ENCODE results near the gene UNKL.

Gene UNKL, protein sequence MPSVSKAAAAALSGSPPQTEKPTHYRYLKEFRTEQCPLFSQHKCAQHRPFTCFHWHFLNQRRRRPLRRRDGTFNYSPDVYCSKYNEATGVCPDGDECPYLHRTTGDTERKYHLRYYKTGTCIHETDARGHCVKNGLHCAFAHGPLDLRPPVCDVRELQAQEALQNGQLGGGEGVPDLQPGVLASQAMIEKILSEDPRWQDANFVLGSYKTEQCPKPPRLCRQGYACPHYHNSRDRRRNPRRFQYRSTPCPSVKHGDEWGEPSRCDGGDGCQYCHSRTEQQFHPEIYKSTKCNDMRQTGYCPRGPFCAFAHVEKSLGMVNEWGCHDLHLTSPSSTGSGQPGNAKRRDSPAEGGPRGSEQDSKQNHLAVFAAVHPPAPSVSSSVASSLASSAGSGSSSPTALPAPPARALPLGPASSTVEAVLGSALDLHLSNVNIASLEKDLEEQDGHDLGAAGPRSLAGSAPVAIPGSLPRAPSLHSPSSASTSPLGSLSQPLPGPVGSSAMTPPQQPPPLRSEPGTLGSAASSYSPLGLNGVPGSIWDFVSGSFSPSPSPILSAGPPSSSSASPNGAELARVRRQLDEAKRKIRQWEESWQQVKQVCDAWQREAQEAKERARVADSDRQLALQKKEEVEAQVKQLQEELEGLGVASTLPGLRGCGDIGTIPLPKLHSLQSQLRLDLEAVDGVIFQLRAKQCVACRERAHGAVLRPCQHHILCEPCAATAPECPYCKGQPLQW

DNA sequence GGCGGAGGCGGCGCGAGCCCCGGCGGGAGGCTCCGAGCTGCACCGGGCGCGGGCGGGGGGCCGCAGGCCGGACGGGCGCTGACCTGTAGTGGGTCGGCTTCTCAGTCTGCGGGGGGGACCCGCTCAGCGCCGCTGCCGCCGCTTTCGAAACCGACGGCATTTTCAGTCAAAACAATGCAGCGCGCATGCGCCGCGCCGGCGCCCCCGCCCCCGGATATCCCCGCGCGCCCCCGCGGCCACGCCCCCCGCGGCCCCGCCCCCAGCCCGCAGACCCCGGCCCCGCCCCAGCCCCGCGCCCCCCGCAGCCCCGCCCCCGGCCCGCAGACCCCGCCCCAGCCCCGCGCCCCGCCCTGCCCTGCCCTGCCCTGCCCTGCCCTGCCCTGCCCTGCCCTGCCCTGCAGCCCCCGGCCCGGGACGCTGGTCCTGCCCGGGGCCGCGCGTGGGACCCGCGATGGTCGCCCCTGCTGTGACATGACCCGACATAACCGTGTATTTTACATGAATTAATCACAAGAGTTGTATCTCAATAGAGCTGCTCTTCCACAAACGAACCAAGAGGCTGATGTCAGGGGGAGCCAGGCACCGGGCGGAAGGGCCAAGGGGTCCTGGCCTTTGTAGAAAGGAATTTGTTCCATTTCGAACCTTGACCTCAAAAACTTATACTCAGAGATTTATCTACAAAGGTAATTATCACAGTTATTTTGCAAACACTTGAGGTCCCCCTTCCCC is at the start of gene UNKL:
Gene UNKL (minus strand): TSS at position 173 of the 729 bp plus-strand sequence. CDS start 13 bp downstream, at position 160.
- DNase-seq (ENCODE audit: low read depth), result peak; percentile 88
- H3K4me3 ChIP-seq (ENCODE audit: low read length), result peak within 1 kb of the TSS; percentile 88
- no peaks in the 10 kb centered on the region for H3K27me3 ChIP-seq (replicated peaks; ENCODE audit: control insufficient read depth, insufficient read depth, low read length)

DNA sequence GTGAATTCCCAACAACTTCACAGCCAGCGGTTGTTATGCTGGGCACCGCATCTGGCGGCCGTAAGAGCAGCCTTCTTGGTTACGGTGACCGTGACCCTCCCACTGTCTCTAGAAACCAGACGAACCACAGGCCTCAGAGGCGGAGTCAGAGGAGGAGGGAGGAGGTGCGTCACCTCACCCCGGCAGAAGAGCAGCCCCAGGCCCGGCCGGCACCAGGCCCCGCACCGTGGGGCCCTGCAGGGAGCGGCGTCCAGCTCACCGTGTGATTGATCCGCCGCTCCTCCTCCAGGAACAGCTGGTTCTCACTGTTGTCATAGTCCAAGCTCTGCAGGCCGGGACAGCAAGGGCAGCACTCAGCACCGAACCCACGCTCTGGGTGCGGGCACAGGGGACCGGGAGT is 46.6 kb upstream of the UNKL start:
- H3K27me3 ChIP-seq (replicated peaks; ENCODE audit: control insufficient read depth, insufficient read depth, low read length), result no peaks in the 10 kb centered on the region
- H3K4me1 ChIP-seq (ENCODE audit: control insufficient read depth, insufficient read depth, low read length), result no peaks in the 10 kb centered on the region
- H3K9ac ChIP-seq (ENCODE audit: low read length), result no peak overlapping the region
- H3K4me3 ChIP-seq (ENCODE audit: low read length), result no peak overlapping the region
- DNase-seq (ENCODE audit: low read depth), result no peak
- peaks cover 50% of the 10 kb centered on the region for H3K36me3 ChIP-seq (ENCODE audit: control insufficient read depth, insufficient read depth, low read length, severe bottlenecking)
- H3K9me3 ChIP-seq (ENCODE audit: control insufficient read depth, low read length), result no peaks in the 10 kb centered on the region

More for the DNA sequence above, at the start of gene UNKL:
- H3K36me3 ChIP-seq (ENCODE audit: control insufficient read depth, insufficient read depth, low read length, severe bottlenecking), result peaks cover 5% of the 10 kb centered on the region
- peak within 1 kb of the TSS; percentile 92 for H3K9ac ChIP-seq (ENCODE audit: low read length)
- H3K9me3 ChIP-seq (ENCODE audit: control insufficient read depth, low read length), result no peaks in the 10 kb centered on the region
- peaks cover 11% of the 10 kb centered on the region for H3K4me1 ChIP-seq (ENCODE audit: control insufficient read depth, insufficient read depth, low read length)

DNA sequence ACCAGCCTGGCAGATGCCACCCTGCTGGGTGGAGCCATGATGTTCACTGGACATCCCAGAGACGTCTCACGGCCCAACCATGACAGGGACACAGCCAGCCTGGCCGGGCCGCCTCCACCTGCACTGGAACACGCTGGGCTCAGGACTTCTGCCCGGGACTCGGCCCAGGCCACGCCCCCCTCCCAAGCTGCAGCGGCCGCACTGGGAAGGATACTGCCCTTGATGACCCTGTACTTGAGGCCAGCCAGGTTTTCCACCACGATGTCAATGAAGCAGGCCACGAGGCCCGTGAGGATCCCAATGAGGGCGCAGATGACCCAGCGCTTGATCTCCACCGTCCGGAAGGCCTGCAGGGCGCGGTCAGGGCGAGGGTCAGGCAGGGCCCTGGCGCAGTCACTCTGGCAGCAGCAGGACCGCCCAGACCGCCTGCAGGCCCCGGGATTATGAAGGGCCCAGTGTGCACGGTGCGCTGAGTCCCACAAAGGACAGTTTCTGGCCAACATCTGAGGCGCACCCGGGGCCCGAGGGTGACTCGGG is 46.2 kb upstream of the UNKL start:
- H3K4me3 ChIP-seq (ENCODE audit: low read length), result no peak overlapping the region
- H3K27me3 ChIP-seq (replicated peaks; ENCODE audit: control insufficient read depth, insufficient read depth, low read length), result no peaks in the 10 kb centered on the region
- H3K9me3 ChIP-seq (ENCODE audit: control insufficient read depth, low read length), result no peaks in the 10 kb centered on the region
- no peak for DNase-seq (ENCODE audit: low read depth)
- no peak overlapping the region for H3K9ac ChIP-seq (ENCODE audit: low read length)
- H3K4me1 ChIP-seq (ENCODE audit: control insufficient read depth, insufficient read depth, low read length), result no peaks in the 10 kb centered on the region
- H3K36me3 ChIP-seq (ENCODE audit: control insufficient read depth, insufficient read depth, low read length, severe bottlenecking), result peaks cover 55% of the 10 kb centered on the region

DNA sequence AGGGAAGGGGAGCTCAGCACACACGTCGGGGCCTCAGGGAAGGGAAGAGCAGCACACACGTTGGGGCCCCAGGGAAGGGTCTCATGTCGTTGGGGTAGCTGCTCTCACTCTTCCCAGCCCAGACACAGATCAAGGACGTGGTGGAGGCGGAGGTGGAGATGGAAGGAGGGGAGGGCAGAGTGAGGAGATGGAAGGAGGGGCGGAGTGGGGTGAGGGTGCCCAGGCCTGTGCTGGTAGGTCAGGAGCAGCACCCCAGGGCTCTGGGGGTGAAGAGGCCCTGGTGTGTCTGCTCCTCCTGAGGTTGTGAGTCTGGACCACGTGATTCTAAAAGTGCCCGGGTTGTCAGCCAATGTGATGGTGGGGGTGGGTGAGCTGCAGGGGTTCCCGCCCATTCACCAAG is 45.5 kb upstream of the UNKL start:
- no peaks in the 10 kb centered on the region for H3K27me3 ChIP-seq (replicated peaks; ENCODE audit: control insufficient read depth, insufficient read depth, low read length)
- H3K36me3 ChIP-seq (ENCODE audit: control insufficient read depth, insufficient read depth, low read length, severe bottlenecking), result peaks cover 61% of the 10 kb centered on the region
- no peak overlapping the region for H3K4me3 ChIP-seq (ENCODE audit: low read length)
- H3K9me3 ChIP-seq (ENCODE audit: control insufficient read depth, low read length), result no peaks in the 10 kb centered on the region
- DNase-seq (ENCODE audit: low read depth), result no peak
- no peaks in the 10 kb centered on the region for H3K4me1 ChIP-seq (ENCODE audit: control insufficient read depth, insufficient read depth, low read length)
- no peak overlapping the region for H3K9ac ChIP-seq (ENCODE audit: low read length)

DNA sequence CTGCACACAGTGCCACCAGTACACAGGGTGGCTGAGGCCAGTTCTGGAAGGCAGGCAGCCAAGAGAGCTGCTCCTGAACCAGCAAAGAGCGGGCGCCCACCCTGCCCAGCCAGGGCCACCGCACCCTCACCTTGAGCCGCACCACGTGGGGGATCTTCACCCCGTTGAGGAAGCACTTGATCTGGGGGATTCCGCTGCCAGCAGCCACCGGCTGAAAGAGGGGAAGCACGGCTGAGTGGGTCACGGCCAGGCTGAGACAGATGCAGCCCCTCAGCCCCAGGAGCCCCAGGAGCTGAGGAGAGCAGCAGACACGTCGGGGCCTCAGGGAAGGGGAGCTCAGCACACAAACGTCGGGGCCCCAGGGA is 44.5 kb upstream of the UNKL start:
- Histone ChIP-seq H3K9me3 (ENCODE audit: control insufficient read depth, low read length) (no peaks in the 10 kb centered on the region), H3K4me1 (ENCODE audit: control insufficient read depth, insufficient read depth, low read length) (no peaks in the 10 kb centered on the region), H3K36me3 (ENCODE audit: control insufficient read depth, insufficient read depth, low read length, severe bottlenecking) (peaks cover 67% of the 10 kb centered on the region), H3K27me3 (replicated peaks; ENCODE audit: control insufficient read depth, insufficient read depth, low read length) (no peaks in the 10 kb centered on the region), H3K4me3 (ENCODE audit: low read length) (no peak overlapping the region), H3K9ac (ENCODE audit: low read length) (no peak overlapping the region)
- no peak for DNase-seq (ENCODE audit: low read depth)

DNA sequence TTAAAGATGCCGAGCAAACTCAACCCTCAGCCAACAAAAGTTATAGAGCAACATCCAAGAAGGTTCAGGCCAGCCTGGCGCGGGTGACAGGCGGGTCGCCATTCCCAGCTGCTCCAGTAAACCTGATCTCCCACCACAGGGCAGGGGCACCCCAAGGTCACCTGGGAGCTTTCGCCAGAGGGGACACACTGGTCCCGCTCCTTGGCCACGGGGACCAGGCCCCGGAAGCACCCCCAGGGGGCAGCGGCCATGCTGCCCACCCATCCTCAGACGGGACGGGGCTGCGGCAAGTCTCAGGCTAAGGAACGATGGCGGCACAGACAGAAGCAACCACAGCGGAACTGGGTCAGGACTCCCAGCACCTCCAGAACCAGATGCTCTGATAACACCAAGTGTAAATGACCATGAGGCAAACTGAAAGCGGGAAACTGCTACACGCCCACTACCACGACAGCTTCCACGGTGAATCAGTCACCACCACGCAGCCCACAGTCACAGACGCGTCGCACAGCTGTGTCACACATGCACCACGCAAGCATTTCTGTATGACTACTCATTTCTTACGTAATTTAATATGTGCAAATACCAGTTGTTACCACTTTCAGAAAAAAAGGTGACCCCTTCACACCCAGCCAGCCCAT is 44.0 kb upstream of the UNKL start:
- Histone ChIP-seq H3K27me3 (replicated peaks; ENCODE audit: control insufficient read depth, insufficient read depth, low read length) (no peaks in the 10 kb centered on the region), H3K4me1 (ENCODE audit: control insufficient read depth, insufficient read depth, low read length) (no peaks in the 10 kb centered on the region), H3K36me3 (ENCODE audit: control insufficient read depth, insufficient read depth, low read length, severe bottlenecking) (peaks cover 68% of the 10 kb centered on the region), H3K9ac (ENCODE audit: low read length) (no peak overlapping the region), H3K4me3 (ENCODE audit: low read length) (no peak overlapping the region), H3K9me3 (ENCODE audit: control insufficient read depth, low read length) (no peaks in the 10 kb centered on the region)
- no peak for DNase-seq (ENCODE audit: low read depth)

DNA sequence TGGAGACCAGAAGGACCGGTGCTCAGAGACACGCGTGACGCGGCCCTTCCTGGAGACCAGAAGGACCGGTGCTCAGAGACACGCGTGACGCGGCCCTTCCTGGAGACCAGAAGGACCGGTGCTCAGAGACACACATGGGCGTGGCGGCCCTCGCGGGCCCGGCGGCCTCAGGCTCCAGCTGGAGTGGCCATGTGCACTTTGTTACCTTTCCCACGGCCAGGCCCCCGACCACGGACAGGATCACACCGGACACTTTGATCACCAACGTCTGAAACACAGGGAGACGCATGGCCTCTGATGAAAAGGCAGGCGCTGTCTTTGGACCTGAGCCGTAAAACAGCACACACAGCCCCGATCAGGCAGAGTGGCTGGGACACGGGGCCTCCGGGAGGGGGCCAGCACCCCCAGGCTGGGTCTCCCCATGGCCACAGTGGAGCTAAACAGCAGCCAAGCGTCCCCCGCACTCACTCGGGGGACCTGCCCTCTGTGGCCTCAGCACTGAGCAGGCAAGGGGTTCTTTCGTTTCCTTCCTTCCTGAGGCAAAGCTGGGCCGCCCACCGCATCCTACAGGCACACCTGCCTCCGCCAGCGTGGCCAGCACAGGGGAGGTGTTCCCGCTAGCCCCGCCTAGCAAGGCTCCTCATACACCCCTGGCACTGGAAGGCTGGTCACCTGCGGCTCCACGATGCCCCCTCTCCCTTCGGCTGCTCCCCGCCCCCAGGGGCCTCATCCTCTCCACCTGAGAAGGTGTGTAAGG is 43.2 kb upstream of the UNKL start:
- no peak for DNase-seq (ENCODE audit: low read depth)
- Histone ChIP-seq H3K27me3 (replicated peaks; ENCODE audit: control insufficient read depth, insufficient read depth, low read length) (no peaks in the 10 kb centered on the region), H3K9ac (ENCODE audit: low read length) (no peak overlapping the region), H3K36me3 (ENCODE audit: control insufficient read depth, insufficient read depth, low read length, severe bottlenecking) (peaks cover 66% of the 10 kb centered on the region), H3K4me3 (ENCODE audit: low read length) (no peak overlapping the region), H3K4me1 (ENCODE audit: control insufficient read depth, insufficient read depth, low read length) (no peaks in the 10 kb centered on the region), H3K9me3 (ENCODE audit: control insufficient read depth, low read length) (no peaks in the 10 kb centered on the region)

DNA sequence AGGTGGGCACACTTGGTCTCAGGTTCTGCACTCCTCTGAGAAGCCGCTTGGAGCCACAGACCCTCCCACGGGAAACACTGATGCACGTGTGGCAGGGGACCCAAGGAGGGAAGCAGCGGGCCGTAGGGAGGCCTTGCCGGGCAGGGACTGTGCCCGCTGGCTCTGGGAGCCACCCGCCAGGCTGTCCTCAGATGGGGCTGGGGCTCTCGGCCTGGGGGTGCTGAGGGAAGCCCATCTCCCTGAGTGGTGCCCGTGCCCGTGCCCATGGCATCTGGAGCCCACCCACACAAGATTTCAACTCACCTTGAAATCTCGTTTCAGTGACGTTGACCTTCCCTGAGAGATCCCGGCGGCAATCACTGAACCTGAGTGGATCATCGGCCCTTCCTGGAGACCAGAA is 42.4 kb upstream of the UNKL start:
- H3K9ac ChIP-seq (ENCODE audit: low read length), result no peak overlapping the region
- DNase-seq (ENCODE audit: low read depth), result no peak
- peaks cover 72% of the 10 kb centered on the region for H3K36me3 ChIP-seq (ENCODE audit: control insufficient read depth, insufficient read depth, low read length, severe bottlenecking)
- no peaks in the 10 kb centered on the region for H3K4me1 ChIP-seq (ENCODE audit: control insufficient read depth, insufficient read depth, low read length)
- H3K4me3 ChIP-seq (ENCODE audit: low read length), result no peak overlapping the region
- H3K9me3 ChIP-seq (ENCODE audit: control insufficient read depth, low read length), result no peaks in the 10 kb centered on the region
- no peaks in the 10 kb centered on the region for H3K27me3 ChIP-seq (replicated peaks; ENCODE audit: control insufficient read depth, insufficient read depth, low read length)

DNA sequence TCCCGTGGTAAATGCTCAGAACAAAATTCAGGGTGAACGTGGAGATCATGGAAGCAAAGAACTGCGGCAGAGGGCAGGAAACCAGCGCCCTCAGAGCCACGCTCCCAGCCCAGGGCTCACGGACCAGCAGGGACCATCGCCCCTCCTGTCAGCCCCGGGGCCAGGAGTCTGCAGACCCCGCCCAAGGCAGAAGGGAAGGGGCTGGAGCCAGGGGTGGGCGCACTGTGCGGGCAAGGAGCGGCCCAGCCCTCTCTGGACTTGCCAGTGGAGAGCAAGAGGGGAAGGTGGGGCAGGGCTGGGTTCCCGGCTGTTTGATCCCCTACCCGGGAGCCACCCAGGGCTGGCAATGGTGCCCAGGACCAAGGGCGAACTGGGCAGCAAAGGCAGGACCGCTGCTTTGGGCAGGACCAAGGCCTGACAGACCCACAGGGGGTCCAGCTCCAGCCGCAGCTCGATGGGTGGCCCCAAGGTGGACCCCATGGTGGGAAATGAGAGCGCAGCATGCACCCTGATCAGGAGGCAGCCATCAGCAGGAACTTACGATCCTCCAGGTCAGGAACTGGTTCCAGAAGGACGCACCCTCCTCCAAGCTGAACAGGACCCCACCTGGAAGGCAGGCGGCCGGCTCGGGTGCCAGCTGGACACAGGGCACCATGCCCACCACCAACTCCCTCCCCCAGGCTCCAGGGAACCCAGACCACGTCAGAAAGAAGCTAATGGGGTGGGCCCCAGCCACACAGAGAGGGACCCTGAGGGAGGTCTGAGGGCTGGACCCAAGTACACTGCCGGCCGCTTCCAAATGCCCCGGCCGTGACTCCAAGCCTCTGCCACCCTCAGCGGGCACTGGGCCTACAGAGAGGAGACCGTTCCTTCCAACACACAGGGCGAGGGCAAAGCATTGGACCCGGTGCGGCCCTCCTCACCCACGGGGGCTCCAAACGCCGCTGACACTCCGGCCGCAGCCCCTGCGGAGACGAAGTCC is 41.0 kb upstream of the UNKL start:
- peaks cover 73% of the 10 kb centered on the region for H3K36me3 ChIP-seq (ENCODE audit: control insufficient read depth, insufficient read depth, low read length, severe bottlenecking)
- H3K4me1 ChIP-seq (ENCODE audit: control insufficient read depth, insufficient read depth, low read length), result no peaks in the 10 kb centered on the region
- H3K9ac ChIP-seq (ENCODE audit: low read length), result no peak overlapping the region
- no peak overlapping the region for H3K4me3 ChIP-seq (ENCODE audit: low read length)
- no peaks in the 10 kb centered on the region for H3K9me3 ChIP-seq (ENCODE audit: control insufficient read depth, low read length)
- DNase-seq (ENCODE audit: low read depth), result no peak
- H3K27me3 ChIP-seq (replicated peaks; ENCODE audit: control insufficient read depth, insufficient read depth, low read length), result no peaks in the 10 kb centered on the region
